Heart right ventricle (tissue), 16 donors: ENCODE measurements around the gene ING5. TPM values are rescaled to one million over a fixed set of nuclear protein-coding genes. Genes with fewer than 3 reads are reported as not detected.

Source experiments
- ATAC-seq, 8 donors: fragments of 200-7000 bp; cut with Tn5 transposase; one replicate each; pipeline ENCODE4 v1.9.1; 2020; ENCODE audit warnings: mild to moderate bottlenecking in 8 of 8, moderate library complexity in 8 of 8, moderate number of reproducible peaks in 1 of 8
- DNase-seq, 2 donors: peaks; one replicate each; pipeline ENCODE4 v3.0.0-alpha.2; 2020
- H3K27ac ChIP-seq, 10 donors: fragments of 200-600 bp; sonication (generic) in 2 of 10; one replicate each; pipeline versions ENCODE4 v1.5.0 to v1.8.0; 2020 to 2022; ENCODE audit warnings: mild to moderate bottlenecking in 3 of 10
- H3K27me3 ChIP-seq, 7 donors: fragments of 200-600 bp; one replicate each; pipeline ENCODE4 v1.8.0; 2021 to 2022; ENCODE audit warnings: mild to moderate bottlenecking in 2 of 7
- H3K36me3 ChIP-seq, 9 donors: fragments of 200-600 bp; sonication (generic) in 1 of 9; one replicate each; pipeline versions ENCODE4 v1.5.0 to v1.8.0; 2020 to 2022; ENCODE audit warnings: mild to moderate bottlenecking in 2 of 9
- H3K4me1 ChIP-seq, 9 donors: fragments of 200-600 bp; sonication (generic) in 1 of 9; one replicate each; pipeline versions ENCODE4 v1.5.0 to v1.8.0; 2020 to 2022; ENCODE audit warnings: mild to moderate bottlenecking in 4 of 9
- H3K4me3 ChIP-seq, 10 donors: fragments of 200-600 bp; sonication (generic) in 2 of 10; one replicate each; pipeline versions ENCODE4 v1.5.0 to v1.8.0; 2020 to 2022; ENCODE audit warnings: mild to moderate bottlenecking in 7 of 10, moderate library complexity in 2 of 10
- H3K9me3 ChIP-seq, 11 donors: fragments of 200-600 bp in 10 of 11; sonication (generic) in 2 of 11; one replicate each; pipeline versions ENCODE4 v1.5.0 to v1.8.0; 2013 to 2022; ENCODE audit warnings: mild to moderate bottlenecking in 2 of 11, control low read depth in 1 of 11, moderate library complexity in 1 of 11
- CTCF ChIP-seq, 9 donors: fragments of 200-600 bp; sonication (generic) in 2 of 9; IDR thresholded peaks; one replicate each; pipeline versions ENCODE4 v1.5.0 to v1.8.0; 2021 to 2022; ENCODE audit warnings: antibody characterized with exemption in 9 of 9, mild to moderate bottlenecking in 5 of 9, moderate library complexity in 1 of 9
- WGBS, 2 donors: extraction: QIAGEN DNeasy Blood & Tissue Kit; methylation state at CpG; one replicate each; pipeline ENCODE4 v1.1.7; 2013; ENCODE audit warnings: inconsistent platforms in 1 of 2; 5-methylcytosine and 5-hydroxymethylcytosine counted together
- intact Hi-C, 10 donors: fragments of 100-400 bp; cut with DNase I; formaldehyde crosslinking; loops; one replicate each; pipeline versions ENCODE4 v1.11.1 to v1.14.2; 2022
- polyA plus RNA-seq, 2 donors: library from polyadenylated mRNA; stranded (reverse); fragments of 200-250 nt; gene quantifications; one replicate each; pipeline ENCODE4 v1.2.3, GENCODE V29; 2013
- total RNA-seq, 10 donors: library from RNA; stranded (reverse); fragmentation: NEBNext Ultra II Directional in 3 of 10; extraction: Animal tissue kit (Norgen Biotek cat#: 25700) in 3 of 10; gene quantifications; one replicate each; pipeline versions ENCODE4 v1.2.1 to v1.2.4, GENCODE V29; 2021 to 2023
- donor health status: Arrhythmogenic right ventricular cardiomyopathy.
- donor health status: ischemic (EF 13 %, LVEDD 7.1; RV severe dilation, severe dysfunction).
- donor health status: healthy with polysubstance abuse.
- donor health status: DM: no; HTN: yes; CAD: no.
- donor health status: DM: no; HTN: no; CAD: no.
- donor health status: ischemic (EF 25% LVEDD 6.9; RV normal size, moderate dysfunction).
- donor health status: ischemic (EF 25% LVEDD 5.7; RV mildly dilated, moderate dysfunction).
- donor health status: healthy.
- donor health status: DM: yes; HTN: yes; CAD: no.
- donor health status: Ischemic cardiomyopathy.
- donor health status: ischemic (EF 35%, LVEDD 5.7; RV mildly dilated, moderate dysfunction).
- donor health status: nonischemic (EF 11% LVEDD 7.7; RV severe dilation, severe dysfunction).
- donor health status: DM: yes; HTN: yes; CAD: no.
- donor health status: PGD.
- donor health status: ischemic (EF 29% LVEDD 5.4; RV normal size, mild dysfunction).
- donor health status: nonischemic (EF 23%, LVEDD 6.1; RV moderate dilation, normal function).

ING5 gene
- total and polyA plus RNA-seq, 12 donors, result 10.4 to 49.9 (median 17.5) TPM

GRCh38 chr2:241665731-241666440, 36.0 kb upstream of the ING5 start:
- Histone ChIP-seq H3K27ac (no peak overlapping the region), H3K4me3 (no peak overlapping the region), H3K36me3 (peaks cover 4 to 76% (median 46%) of the 10 kb centered on the region in 9 donors), H3K27me3 (no peaks in the 10 kb centered on the region), H3K4me1 (no peaks in the 10 kb centered on the region), H3K9me3 (no peaks in the 10 kb centered on the region)
- ATAC-seq (no peak), DNase-seq (no peak)
- intact Hi-C loops, result no loop called here
- TF ChIP-seq CTCF (IDR thresholded peaks at IDR 0.05), result no peak
- 90 to 91% methylated on average over 23 of the region's 23 CpGs for WGBS, 2 donors

GRCh38 chr2:241666627-241667400, 35.0 kb upstream of the ING5 start:
- H3K27ac ChIP-seq, result no peak overlapping the region
- no peaks in the 10 kb centered on the region for H3K9me3 ChIP-seq
- ATAC-seq, result no peak
- 69 to 79% methylated on average over 42 of the region's 42 CpGs for WGBS, 2 donors
- intact Hi-C loops, result no loop called here
- DNase-seq, result no peak
- no peak for TF ChIP-seq CTCF (IDR thresholded peaks at IDR 0.05)
- H3K4me3 ChIP-seq, result no peak overlapping the region
- peaks cover 4 to 76% (median 49%) of the 10 kb centered on the region in 9 donors for H3K36me3 ChIP-seq
- H3K4me1 ChIP-seq, result no peaks in the 10 kb centered on the region
- no peaks in the 10 kb centered on the region for H3K27me3 ChIP-seq

GRCh38 chr2:241668354-241668753, 33.5 kb upstream of the ING5 start:
- Histone ChIP-seq H3K27me3 (no peaks in the 10 kb centered on the region), H3K27ac (no peak overlapping the region), H3K36me3 (peaks cover 4 to 78% (median 49%) of the 10 kb centered on the region in 9 donors), H3K4me3 (no peak overlapping the region), H3K9me3 (no peaks in the 10 kb centered on the region), H3K4me1 (no peaks in the 10 kb centered on the region)
- ATAC-seq, result no peak
- TF ChIP-seq CTCF (IDR thresholded peaks at IDR 0.05), result no peak
- intact Hi-C loops, result no loop called here
- DNase-seq, result no peak
- WGBS, 2 donors, result 96% methylated on average over 21 of the region's 21 CpGs

- Histone ChIP-seq H3K27ac (no peak overlapping the region), H3K27me3 (no peaks in the 10 kb centered on the region), H3K9me3 (no peaks in the 10 kb centered on the region), H3K36me3 (peaks cover 4 to 78% (median 49%) of the 10 kb centered on the region in 9 donors), H3K4me1 (peaks cover 0 to 2% (median 0%) of the 10 kb centered on the region in 9 donors), H3K4me3 (no peak overlapping the region)
- ATAC-seq (no peak), DNase-seq (no peak)
- WGBS, 2 donors, result 85 to 90% methylated on average over 12 of the region's 12 CpGs
- intact Hi-C loops, result no loop called here
- no peak for TF ChIP-seq CTCF (IDR thresholded peaks at IDR 0.05)
Observed at GRCh38 chr2:241668839-241669238, 33.0 kb upstream of the ING5 start.
